ENCODE measurements around the gene CEP170.
A peak's percentile ranks its signal among the peaks of the same experiment; 100 is the strongest.

CEP170 gene

DNA sequence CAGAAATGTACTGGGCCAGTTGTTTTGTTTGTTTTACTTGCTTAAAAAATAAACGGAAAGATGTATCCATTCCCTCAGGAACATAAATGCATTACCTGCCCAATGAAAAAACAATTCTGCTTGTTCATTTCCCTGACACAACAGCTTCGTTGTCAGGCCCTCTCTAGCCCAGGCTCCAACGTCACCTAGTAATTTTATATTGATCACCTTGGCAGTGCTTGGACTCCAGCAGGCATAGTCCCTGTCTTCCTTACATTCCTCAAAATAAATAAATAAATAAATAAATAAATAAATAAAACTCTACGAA lies 1.2 kb downstream of the CEP170 start:
- Histone ChIP-seq H3K36me3 (ENCODE audit: control insufficient read depth, insufficient read depth, low read length) (no peaks in the 10 kb centered on the region; the same call in 1 of the 2 replicates), H3K4me3 (replicated peaks; ENCODE audit: low read depth, low read length) (peak overlapping the region; percentile 70), H3K27me3 (replicated peaks; ENCODE audit: control insufficient read depth, insufficient read depth, low read length) (no peaks in the 10 kb centered on the region)
- no peak for DNase-seq (ENCODE audit: extremely low read depth, insufficient read length)
- TF ChIP-seq, protein P1, sequence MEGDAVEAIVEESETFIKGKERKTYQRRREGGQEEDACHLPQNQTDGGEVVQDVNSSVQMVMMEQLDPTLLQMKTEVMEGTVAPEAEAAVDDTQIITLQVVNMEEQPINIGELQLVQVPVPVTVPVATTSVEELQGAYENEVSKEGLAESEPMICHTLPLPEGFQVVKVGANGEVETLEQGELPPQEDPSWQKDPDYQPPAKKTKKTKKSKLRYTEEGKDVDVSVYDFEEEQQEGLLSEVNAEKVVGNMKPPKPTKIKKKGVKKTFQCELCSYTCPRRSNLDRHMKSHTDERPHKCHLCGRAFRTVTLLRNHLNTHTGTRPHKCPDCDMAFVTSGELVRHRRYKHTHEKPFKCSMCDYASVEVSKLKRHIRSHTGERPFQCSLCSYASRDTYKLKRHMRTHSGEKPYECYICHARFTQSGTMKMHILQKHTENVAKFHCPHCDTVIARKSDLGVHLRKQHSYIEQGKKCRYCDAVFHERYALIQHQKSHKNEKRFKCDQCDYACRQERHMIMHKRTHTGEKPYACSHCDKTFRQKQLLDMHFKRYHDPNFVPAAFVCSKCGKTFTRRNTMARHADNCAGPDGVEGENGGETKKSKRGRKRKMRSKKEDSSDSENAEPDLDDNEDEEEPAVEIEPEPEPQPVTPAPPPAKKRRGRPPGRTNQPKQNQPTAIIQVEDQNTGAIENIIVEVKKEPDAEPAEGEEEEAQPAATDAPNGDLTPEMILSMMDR (IDR thresholded peaks at IDR 0.05; ENCODE audit: insufficient read depth, low read length, poor library complexity, severe bottlenecking), result no peak

DNA sequence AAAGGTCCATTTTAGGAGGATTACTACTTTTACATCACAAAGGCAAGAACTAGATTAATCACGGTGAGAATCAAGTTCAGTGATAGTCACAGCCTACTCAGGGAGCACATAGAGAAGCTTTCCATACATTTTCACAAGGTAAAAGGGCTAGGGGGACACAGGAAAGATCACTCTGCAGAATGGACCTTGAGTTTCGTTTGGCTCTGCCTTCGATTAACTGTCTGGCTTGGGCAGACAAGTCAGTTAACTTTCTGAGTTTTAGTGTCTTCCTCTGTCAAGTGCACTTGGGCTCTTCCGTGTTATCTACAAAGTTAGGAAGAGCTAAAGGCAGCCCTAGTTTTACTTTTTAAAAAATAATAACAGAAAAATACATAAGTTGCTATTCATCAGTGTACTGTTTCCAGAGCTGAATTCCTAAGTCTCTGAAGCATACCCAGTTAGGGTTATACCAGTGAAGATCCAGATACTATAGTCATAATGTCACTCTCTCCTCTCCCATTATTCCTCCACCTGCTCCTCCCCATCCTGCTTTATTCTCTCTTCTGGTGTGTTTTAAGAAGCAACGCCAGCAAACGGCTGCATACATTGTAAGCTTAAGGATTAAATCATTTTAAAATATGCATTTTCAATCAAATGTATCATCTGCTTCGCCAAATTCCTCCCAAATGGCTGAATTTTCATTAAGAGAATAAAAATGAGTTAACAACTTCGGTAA lies 1.7 kb downstream of the CEP170 start:
- TF ChIP-seq, protein P1 (IDR thresholded peaks at IDR 0.05; ENCODE audit: insufficient read depth, low read length, poor library complexity, severe bottlenecking), result no peak
- no peaks in the 10 kb centered on the region; the same call in 1 of the 2 replicates for H3K36me3 ChIP-seq (ENCODE audit: control insufficient read depth, insufficient read depth, low read length)
- DNase-seq (ENCODE audit: extremely low read depth, insufficient read length), result no peak
- no peaks in the 10 kb centered on the region for H3K27me3 ChIP-seq (replicated peaks; ENCODE audit: control insufficient read depth, insufficient read depth, low read length)
- peak overlapping the region; percentile 70 for H3K4me3 ChIP-seq (replicated peaks; ENCODE audit: low read depth, low read length)

DNA sequence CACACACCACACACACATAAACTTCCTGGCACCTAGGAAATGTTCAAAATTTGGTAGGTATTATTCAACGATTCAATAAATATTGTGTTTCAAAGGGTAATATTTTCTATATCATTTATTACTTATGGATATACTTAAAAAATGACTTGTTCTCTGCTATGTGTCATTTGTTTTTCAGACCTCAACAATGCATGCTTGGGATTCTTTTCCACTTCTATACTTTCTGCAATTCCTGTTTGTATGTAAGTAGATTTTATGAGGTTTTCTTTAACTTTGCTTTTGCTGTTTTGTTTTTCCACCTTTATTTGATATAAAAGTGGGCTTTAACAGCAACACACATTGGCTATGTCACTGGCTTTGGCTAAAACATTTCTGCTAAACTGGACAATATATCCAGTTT lies 3.5 kb downstream of the CEP170 start:
- TF ChIP-seq, protein P1 (IDR thresholded peaks at IDR 0.05; ENCODE audit: insufficient read depth, low read length, poor library complexity, severe bottlenecking), result no peak
- H3K4me3 ChIP-seq (replicated peaks; ENCODE audit: low read depth, low read length), result no peak overlapping the region
- H3K27me3 ChIP-seq (replicated peaks; ENCODE audit: control insufficient read depth, insufficient read depth, low read length), result no peaks in the 10 kb centered on the region
- no peak for DNase-seq (ENCODE audit: extremely low read depth, insufficient read length)
- no peaks in the 10 kb centered on the region; the same call in 1 of the 2 replicates for H3K36me3 ChIP-seq (ENCODE audit: control insufficient read depth, insufficient read depth, low read length)

DNA sequence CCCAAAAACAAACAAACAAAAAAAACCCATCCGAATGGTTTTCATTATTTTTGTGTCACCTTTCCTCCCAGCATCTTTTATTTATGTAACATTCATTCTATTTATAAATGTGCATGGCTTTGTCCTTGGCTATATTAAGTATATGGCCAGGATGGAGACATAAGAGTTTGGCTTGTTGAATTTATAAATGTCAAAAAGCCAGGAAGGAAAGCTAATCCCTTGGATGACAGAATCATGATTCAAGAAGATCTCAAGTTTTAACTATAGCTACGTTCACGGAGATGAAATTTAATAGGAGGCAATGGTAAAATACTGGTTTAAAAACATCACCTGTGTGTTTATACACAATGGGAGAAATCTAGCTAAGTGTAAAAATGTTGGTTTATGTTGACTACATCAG lies 5.0 kb downstream of the CEP170 start:
- no peak for DNase-seq (ENCODE audit: extremely low read depth, insufficient read length)
- TF ChIP-seq, protein P1 (IDR thresholded peaks at IDR 0.05; ENCODE audit: insufficient read depth, low read length, poor library complexity, severe bottlenecking), result no peak
- Histone ChIP-seq H3K4me3 (replicated peaks; ENCODE audit: low read depth, low read length) (no peak overlapping the region), H3K27me3 (replicated peaks; ENCODE audit: control insufficient read depth, insufficient read depth, low read length) (no peaks in the 10 kb centered on the region), H3K36me3 (ENCODE audit: control insufficient read depth, insufficient read depth, low read length) (no peaks in the 10 kb centered on the region; the same call in 1 of the 2 replicates)

DNA sequence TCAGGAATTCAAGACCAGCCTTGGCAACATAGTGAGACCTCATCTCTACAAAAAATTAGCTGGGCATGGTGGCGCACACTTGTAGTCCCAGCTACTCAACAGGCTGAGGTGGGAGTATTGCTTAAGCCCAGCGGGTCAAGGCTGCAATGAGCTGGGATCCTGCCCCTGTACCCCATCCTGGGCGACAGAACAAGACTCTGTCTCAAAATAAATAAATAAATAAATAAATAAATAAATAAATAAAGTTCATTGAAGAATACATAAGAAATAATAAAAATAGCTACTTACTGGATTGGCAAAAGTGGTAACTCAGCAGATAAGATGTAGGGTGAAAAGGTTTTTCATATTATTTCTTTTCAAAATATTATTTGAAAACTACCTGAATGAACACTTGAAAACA lies 5.9 kb downstream of the CEP170 start:
- DNase-seq (ENCODE audit: extremely low read depth, insufficient read length), result no peak
- no peak overlapping the region for H3K4me3 ChIP-seq (replicated peaks; ENCODE audit: low read depth, low read length)
- no peaks in the 10 kb centered on the region for H3K27me3 ChIP-seq (replicated peaks; ENCODE audit: control insufficient read depth, insufficient read depth, low read length)
- no peaks in the 10 kb centered on the region; the same call in 1 of the 2 replicates for H3K36me3 ChIP-seq (ENCODE audit: control insufficient read depth, insufficient read depth, low read length)
- TF ChIP-seq, protein P1 (IDR thresholded peaks at IDR 0.05; ENCODE audit: insufficient read depth, low read length, poor library complexity, severe bottlenecking), result no peak

DNA sequence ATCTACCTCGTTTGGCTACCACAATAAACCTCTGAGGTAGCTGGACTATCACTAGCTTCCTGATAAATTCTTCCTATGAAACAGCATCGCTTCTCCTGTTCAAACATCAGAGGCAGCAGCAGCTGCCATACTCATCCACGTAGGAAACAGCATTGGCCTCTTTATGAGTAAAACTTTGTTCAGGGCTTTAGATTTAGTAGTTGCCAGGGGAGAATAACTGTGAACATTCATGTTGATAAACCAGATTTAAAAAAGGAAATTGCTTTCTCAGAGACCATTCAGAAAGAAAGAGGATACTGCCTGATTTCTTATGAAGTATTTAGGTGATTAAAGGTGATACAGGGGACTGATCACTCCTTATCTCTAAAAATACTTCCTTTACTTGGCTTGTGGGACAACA lies 7.2 kb downstream of the CEP170 start:
- Histone ChIP-seq H3K4me3 (replicated peaks; ENCODE audit: low read depth, low read length) (no peak overlapping the region), H3K27me3 (replicated peaks; ENCODE audit: control insufficient read depth, insufficient read depth, low read length) (no peaks in the 10 kb centered on the region), H3K36me3 (ENCODE audit: control insufficient read depth, insufficient read depth, low read length) (no peaks in the 10 kb centered on the region; the same call in 1 of the 2 replicates)
- DNase-seq (ENCODE audit: extremely low read depth, insufficient read length), result no peak
- TF ChIP-seq, protein P1 (IDR thresholded peaks at IDR 0.05; ENCODE audit: insufficient read depth, low read length, poor library complexity, severe bottlenecking), result no peak
